ENCODE measurements around the gene RAD51D.

- TF ChIP-seq REST (IDR thresholded peaks at IDR 0.05) (no peak), RAD21 (IDR thresholded peaks at IDR 0.05) (no peak), ZBTB33 (IDR thresholded peaks at IDR 0.05) (no peak), GABPA (IDR thresholded peaks at IDR 0.05 in 1 of 2, conservative IDR thresholded peaks at IDR 0.05 in 1 of 2) (no peak), HNF4A (conservative IDR thresholded peaks at IDR 0.05) (no peak), HNF4G (IDR thresholded peaks at IDR 0.05) (no peak), CTCF (IDR thresholded peaks at IDR 0.05; ENCODE audit: low read depth, low read length, missing input control) (no peak), ATF3 (IDR thresholded peaks at IDR 0.05) (no peak), MAX (IDR thresholded peaks at IDR 0.05) (no peak), JUND (IDR thresholded peaks at IDR 0.05) (no peak), SP1 (IDR thresholded peaks at IDR 0.05) (no peak), FOXA1 (IDR thresholded peaks at IDR 0.05) (no peak)
These were observed 29.9 kb downstream of the RAD51D start for GRCh38 chr17:35089586-35090296.

Measured in liver (tissue), 3 donors.